GM12872 (cell line): ENCODE results near the gene CHMP1A.

Experiments
- CTCF ChIP-seq: IDR thresholded peaks from 3 replicates; pipeline ENCODE4 v1.5.1; 2011; ENCODE audit warnings: low read depth, mild to moderate bottlenecking, low read length, moderate library complexity; ENCODE audit not compliant: insufficient read depth

The CHMP1A gene

GRCh38 chr16:89669755-89670154 is 12.2 kb upstream of the CHMP1A start:
- no peak for TF ChIP-seq CTCF

DNA sequence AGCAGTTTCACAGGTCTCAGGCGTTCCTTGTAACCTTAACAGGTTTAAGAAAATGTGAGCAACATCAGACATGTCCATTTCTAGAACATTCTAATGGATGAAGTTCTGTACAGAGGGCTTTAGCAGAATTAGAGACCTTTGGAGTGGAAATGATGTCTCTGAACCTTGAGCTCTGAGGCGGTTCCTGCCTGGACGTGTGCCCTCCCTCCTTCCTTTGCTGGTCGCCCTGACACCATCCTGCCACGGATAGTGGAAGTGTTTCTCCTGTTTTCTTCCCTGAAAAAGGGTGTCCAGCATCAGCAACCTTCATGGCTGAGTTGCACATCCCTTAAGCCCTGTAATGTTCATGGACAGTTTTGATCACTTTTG is 11.3 kb upstream of the CHMP1A start:
- TF ChIP-seq CTCF, result no peak

- no peak for TF ChIP-seq CTCF
Measured at GRCh38 chr16:89667633-89668032, 10.1 kb upstream of the CHMP1A start.

DNA sequence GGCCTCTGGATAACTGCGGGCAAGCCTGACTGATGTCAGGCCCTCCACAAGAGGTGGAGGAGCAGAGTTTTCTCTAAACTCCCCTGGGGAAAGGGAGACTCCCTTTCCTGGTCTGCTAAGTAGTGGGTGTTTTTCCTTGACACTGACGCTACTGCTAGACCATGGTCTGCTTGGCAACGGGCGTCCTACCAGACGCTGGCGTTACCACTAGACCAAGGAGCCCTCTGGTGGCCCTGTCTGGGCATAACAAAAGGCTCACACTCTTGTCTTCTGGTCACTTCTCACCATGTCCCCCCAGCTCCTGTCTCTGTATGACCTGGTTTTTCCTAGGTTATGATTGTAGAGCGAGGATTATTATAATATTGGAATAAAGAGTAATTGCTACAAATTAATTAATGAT is 9.5 kb upstream of the CHMP1A start:
- TF ChIP-seq CTCF, result peak; percentile 44; the same call in 2 of the 3 replicates

DNA sequence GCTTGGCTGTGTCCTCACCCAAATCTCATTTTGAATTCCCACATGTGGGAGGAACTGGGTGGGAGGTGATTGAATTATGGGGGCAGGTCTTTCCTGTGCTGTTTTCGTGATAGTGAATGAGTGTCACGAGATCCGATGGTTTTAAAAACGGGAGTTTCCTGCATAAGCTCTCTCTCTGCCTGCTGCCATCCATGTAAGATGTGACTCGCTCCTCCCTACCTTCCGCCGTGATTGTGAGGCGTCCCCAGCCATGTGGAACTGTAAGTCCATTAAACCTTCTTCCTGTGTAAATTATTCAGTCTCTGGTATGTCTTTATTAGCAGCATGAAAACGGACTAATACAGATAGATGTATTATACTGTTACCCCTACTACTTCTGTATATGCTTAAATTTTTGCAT is 3.7 kb upstream of the CHMP1A start:
- no peak for TF ChIP-seq CTCF

- TF ChIP-seq CTCF, result no peak
Measured at GRCh38 chr16:89660146-89660545, 2.6 kb upstream of the CHMP1A start.

- TF ChIP-seq CTCF, result no peak
Measured at GRCh38 chr16:89658221-89658879, 842 bp upstream of the CHMP1A start.
